ENCODE data around the gene FRS2.

FRS2 gene

GRCh38 chr12:69508621-69509020 is 38.4 kb downstream of the FRS2 start:
- no peak for TF ChIP-seq SPI1 (IDR thresholded peaks at IDR 0.05; ENCODE audit: borderline replicate concordance, low read depth)
- no peak for TF ChIP-seq CTCF (IDR thresholded peaks at IDR 0.05; ENCODE audit: insufficient read depth, low read length)
- no peak for TF ChIP-seq POLR2AphosphoS5 (IDR thresholded peaks at IDR 0.05; ENCODE audit: low read depth)
- Histone ChIP-seq H3K27me3 (ENCODE audit: insufficient read depth, poor library complexity, severe bottlenecking) (no peaks in the 10 kb centered on the region), H3K4me3 (replicated peaks; ENCODE audit: insufficient read depth, low read length) (no peak overlapping the region), H3K27ac (replicated peaks) (no peak overlapping the region)
- DNase-seq (ENCODE audit: low read depth in 1 of 2, low spot score in 1 of 2): no peak

GRCh38 chr12:69509308-69509736 is 39.1 kb downstream of the FRS2 start:
- no peak overlapping the region for H3K4me3 ChIP-seq (replicated peaks; ENCODE audit: insufficient read depth, low read length)
- no peak for DNase-seq (ENCODE audit: low read depth in 1 of 2, low spot score in 1 of 2)
- H3K27ac ChIP-seq (replicated peaks): no peak overlapping the region

GRCh38 chr12:69509904-69510827 is 40.0 kb downstream of the FRS2 start:
- TF ChIP-seq CTCF (IDR thresholded peaks at IDR 0.05; ENCODE audit: insufficient read depth, low read length): no peak
- no peak for TF ChIP-seq REST (IDR thresholded peaks at IDR 0.05; ENCODE audit: insufficient replicate concordance, low read depth)
- TF ChIP-seq GABPA (IDR thresholded peaks at IDR 0.05; ENCODE audit: low read depth): no peak
- no peak for TF ChIP-seq POLR2AphosphoS5 (IDR thresholded peaks at IDR 0.05; ENCODE audit: low read depth)
- no peak for TF ChIP-seq SPI1 (IDR thresholded peaks at IDR 0.05; ENCODE audit: borderline replicate concordance, low read depth)
- Histone ChIP-seq H3K27ac (replicated peaks) (no peak overlapping the region), H3K4me3 (replicated peaks; ENCODE audit: insufficient read depth, low read length) (no peak overlapping the region), H3K27me3 (ENCODE audit: insufficient read depth, poor library complexity, severe bottlenecking) (no peaks in the 10 kb centered on the region)
- DNase-seq (ENCODE audit: low read depth in 1 of 2, low spot score in 1 of 2): no peak

More at GRCh38 chr12:69509308-69509736, 39.1 kb downstream of the FRS2 start:
- H3K27me3 ChIP-seq (ENCODE audit: insufficient read depth, poor library complexity, severe bottlenecking): no peaks in the 10 kb centered on the region
- TF ChIP-seq REST (IDR thresholded peaks at IDR 0.05; ENCODE audit: insufficient replicate concordance, low read depth): no peak
- no peak for TF ChIP-seq CTCF (IDR thresholded peaks at IDR 0.05; ENCODE audit: insufficient read depth, low read length)
- TF ChIP-seq POLR2AphosphoS5 (IDR thresholded peaks at IDR 0.05; ENCODE audit: low read depth): no peak
- TF ChIP-seq GABPA (IDR thresholded peaks at IDR 0.05; ENCODE audit: low read depth): no peak
- TF ChIP-seq SPI1 (IDR thresholded peaks at IDR 0.05; ENCODE audit: borderline replicate concordance, low read depth): no peak
